ENCODE measurements around the gene SLC35A2.
"Not testable (repeated sequence)": the region's sequence is repeated elsewhere in the genome, so short reads cannot be mapped to it uniquely, and the experiment has no call there.

The SLC35A2 gene

DNA sequence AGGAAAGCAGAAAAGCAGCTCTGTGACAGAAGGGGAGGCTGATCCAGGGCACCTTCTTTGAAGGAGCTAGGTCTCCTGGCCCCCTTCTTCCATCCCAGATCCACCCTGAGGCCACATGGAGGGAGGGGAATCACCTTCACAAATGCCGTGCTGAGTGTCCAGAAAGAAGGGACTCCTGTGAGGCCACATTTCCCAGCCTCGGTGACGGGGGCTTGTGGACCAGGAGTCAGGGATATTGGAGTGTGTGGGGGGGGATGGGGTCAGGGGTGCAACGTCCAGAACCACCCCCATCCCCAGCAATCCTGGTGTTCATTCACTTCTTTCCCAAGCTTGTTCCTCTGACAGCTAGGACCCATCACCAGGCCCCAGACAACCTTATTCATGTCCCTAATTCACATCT, 18.6 kb downstream of the SLC35A2 start:
- TF ChIP-seq, protein P1, sequence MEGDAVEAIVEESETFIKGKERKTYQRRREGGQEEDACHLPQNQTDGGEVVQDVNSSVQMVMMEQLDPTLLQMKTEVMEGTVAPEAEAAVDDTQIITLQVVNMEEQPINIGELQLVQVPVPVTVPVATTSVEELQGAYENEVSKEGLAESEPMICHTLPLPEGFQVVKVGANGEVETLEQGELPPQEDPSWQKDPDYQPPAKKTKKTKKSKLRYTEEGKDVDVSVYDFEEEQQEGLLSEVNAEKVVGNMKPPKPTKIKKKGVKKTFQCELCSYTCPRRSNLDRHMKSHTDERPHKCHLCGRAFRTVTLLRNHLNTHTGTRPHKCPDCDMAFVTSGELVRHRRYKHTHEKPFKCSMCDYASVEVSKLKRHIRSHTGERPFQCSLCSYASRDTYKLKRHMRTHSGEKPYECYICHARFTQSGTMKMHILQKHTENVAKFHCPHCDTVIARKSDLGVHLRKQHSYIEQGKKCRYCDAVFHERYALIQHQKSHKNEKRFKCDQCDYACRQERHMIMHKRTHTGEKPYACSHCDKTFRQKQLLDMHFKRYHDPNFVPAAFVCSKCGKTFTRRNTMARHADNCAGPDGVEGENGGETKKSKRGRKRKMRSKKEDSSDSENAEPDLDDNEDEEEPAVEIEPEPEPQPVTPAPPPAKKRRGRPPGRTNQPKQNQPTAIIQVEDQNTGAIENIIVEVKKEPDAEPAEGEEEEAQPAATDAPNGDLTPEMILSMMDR (IDR thresholded peaks at IDR 0.05; ENCODE audit: low read depth, low read length): no peak
- no peak overlapping the region for H3K4me3 ChIP-seq (ENCODE audit: low read depth, low read length)

DNA sequence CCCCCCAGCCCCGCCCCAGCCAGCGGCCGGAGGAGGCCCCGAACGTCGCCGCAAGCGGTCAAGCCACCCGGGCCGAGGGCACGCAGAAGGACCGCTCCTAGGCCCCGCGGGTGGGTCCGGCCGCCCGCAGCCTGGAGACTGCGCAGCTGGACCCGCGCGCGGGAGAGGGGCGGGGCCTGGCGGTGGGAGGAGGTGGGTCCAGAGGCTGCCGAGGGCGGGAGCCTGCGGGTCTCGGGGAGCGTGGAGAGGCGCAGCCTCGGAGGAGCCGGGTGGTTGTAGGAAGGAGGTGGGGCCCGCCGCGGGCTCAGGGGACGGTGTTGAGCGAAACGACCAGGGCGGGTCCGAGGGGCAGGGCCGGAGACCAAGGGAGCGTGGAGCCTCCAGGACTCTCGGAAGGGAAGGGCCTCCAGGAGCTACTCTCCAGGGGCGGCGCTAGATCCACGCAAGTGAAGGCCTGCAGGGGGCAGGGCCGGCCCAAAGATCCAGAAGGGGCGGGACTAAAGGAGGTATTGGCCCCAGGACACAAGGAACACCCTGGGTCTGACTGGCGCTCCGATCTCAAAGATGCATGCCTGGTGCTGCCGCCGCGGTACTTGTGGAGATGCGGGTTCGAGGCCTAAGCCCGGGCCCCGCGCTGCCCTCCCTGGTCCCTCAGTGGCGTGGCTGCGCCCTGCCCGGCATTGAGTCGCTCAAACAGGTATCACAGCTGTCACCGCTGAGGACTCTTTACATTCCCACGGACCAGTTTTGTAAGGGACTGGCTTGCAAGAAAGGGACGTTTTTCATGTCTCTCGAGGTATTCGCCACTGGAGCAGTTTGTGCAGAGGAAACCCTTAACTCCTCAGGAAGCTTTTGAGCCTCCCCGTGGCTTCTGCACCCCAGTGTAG, 19.8 kb downstream of the SLC35A2 start:
- H3K4me3 ChIP-seq (ENCODE audit: low read depth, low read length): peak overlapping the region; percentile 53
- TF ChIP-seq, protein P1 (IDR thresholded peaks at IDR 0.05; ENCODE audit: low read depth, low read length): peak; percentile 32

- TF ChIP-seq, protein P1 (IDR thresholded peaks at IDR 0.05; ENCODE audit: low read depth, low read length): no peak
- peak overlapping the region; percentile 53 for H3K4me3 ChIP-seq (ENCODE audit: low read depth, low read length)
Measured at GRCh38 chrX:48890934-48891401, 20.5 kb downstream of the SLC35A2 start.

DNA sequence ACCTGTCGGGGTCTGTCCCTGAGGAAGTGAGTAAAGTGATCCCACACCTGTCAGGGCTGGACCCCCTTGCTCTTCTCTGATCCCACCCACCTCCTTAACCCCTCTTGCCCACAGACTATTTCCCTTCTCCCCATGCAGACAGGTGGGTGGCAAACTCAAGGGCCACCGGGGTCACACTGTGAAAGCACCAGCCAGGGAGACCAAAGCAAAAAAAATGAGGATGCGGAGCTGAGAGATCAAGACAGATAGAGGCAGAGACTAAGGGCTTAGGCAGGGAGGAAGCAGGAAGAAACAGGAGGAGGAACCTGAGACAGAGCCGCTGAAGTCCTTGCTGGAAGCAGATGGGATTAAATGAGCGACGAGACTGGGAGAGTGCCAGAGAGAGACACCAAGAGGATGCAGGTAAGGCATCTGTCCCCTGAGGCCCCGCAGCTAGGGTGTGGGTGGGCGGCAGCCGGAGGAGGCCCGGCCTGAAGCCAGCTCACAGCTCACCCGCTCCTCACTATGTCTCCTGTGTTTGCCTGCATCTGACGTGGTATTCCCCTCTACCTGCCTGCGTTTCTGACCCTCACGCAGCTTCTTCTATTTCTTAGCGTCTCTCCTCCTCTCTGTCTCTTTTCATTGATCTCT, 21.0 kb downstream of the SLC35A2 start:
- TF ChIP-seq, protein P1 (IDR thresholded peaks at IDR 0.05; ENCODE audit: low read depth, low read length): no peak
- H3K4me3 ChIP-seq (ENCODE audit: low read depth, low read length): peak overlapping the region; percentile 53; the same call in 1 of the 2 replicates

DNA sequence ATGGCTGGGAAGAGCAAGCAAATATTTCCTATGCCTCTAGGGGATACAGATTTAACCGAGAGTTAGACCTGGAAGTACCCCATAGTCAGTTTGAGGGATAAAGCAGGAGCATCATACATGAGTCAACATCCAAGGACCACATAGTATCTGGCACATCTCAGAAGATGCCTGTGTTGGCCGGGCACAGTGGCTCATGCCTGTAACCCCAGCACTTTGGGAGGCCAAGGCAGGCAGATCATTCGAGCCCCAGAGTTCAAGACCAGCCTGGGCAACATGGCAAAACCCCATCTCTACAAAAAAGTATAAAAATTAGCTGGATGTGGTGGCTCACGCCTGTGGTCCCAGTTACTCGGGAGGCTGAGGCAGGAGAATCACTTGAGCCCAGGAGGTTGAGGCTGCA, 24.9 kb downstream of the SLC35A2 start:
- not testable (repeated sequence) for H3K4me3 ChIP-seq (ENCODE audit: low read depth, low read length)

- TF ChIP-seq, protein P1 (IDR thresholded peaks at IDR 0.05; ENCODE audit: low read depth, low read length): no peak
- H3K4me3 ChIP-seq (ENCODE audit: low read depth, low read length): no peak overlapping the region
Measured at GRCh38 chrX:48883729-48884128, 27.7 kb downstream of the SLC35A2 start.

- not testable (repeated sequence) for H3K4me3 ChIP-seq (ENCODE audit: low read depth, low read length)
Measured at GRCh38 chrX:48876944-48877343, 34.5 kb downstream of the SLC35A2 start.

- not testable (repeated sequence) for H3K4me3 ChIP-seq (ENCODE audit: low read depth, low read length)
Measured at GRCh38 chrX:48872017-48872416, 39.4 kb downstream of the SLC35A2 start.
